Stimulated activated effector memory CD8-positive, alpha-beta T cell treated with anti-CD3 and anti-CD28 coated beads, Interleukin-12 subunit alpha, Interleukin-12 subunit beta, amount 100 ng/mL, for 72 hours (primary cell): ENCODE measurements around the gene GMCL2.

Experiments
- ATAC-seq: fragments of 150-1000 bp; cut with Tn5 transposase; 2 replicates; pipeline ENCODE4 v1.10.0; 2021
- DNase-seq, 2 donors: peaks; one replicate each; pipeline ENCODE4 v3.0.0; 2021 to 2022; ENCODE audit warnings: low spot score in 2 of 2
- H3K27ac Mint-ChIP-seq: one replicate; pipeline ENCODE4 v1.8.0; 2022; ENCODE audit warnings: mild to moderate bottlenecking, mixed read lengths
- H3K36me3 Mint-ChIP-seq: one replicate; pipeline ENCODE4 v1.8.0; 2022; ENCODE audit warnings: mild to moderate bottlenecking, mixed read lengths
- H3K4me1 Mint-ChIP-seq: one replicate; pipeline ENCODE4 v1.8.0; 2022; ENCODE audit warnings: mixed read lengths
- H3K4me3 Mint-ChIP-seq: one replicate; pipeline ENCODE4 v1.8.0; 2022; ENCODE audit warnings: mild to moderate bottlenecking, mixed read lengths
- H3K9me3 Mint-ChIP-seq: one replicate; pipeline ENCODE4 v1.8.0; 2022; ENCODE audit warnings: mixed read lengths

Gene GMCL2

GRCh38 chr5:178213748-178214151 is 26.6 kb upstream of the GMCL2 start:
- no peak for ATAC-seq
- DNase-seq, result no peak
- Mint-ChIP-seq H3K9me3 (no peaks in the 10 kb centered on the region), H3K4me3 (no peak overlapping the region), H3K36me3 (peaks cover 100% of the 10 kb centered on the region), H3K27ac (peak overlapping the region; percentile 91), H3K4me1 (peaks cover 49% of the 10 kb centered on the region)

- Mint-ChIP-seq H3K4me3 (no peak overlapping the region), H3K27ac (peak overlapping the region; percentile 91)
Measured at GRCh38 chr5:178213003-178213461, 25.9 kb upstream of the GMCL2 start.

GRCh38 chr5:178212241-178213002 is 25.3 kb upstream of the GMCL2 start:
- Mint-ChIP-seq H3K4me3 (no peak overlapping the region), H3K27ac (peak overlapping the region; percentile 90), H3K36me3 (peaks cover 100% of the 10 kb centered on the region), H3K9me3 (no peaks in the 10 kb centered on the region), H3K4me1 (peaks cover 59% of the 10 kb centered on the region)
- DNase-seq (no peak), ATAC-seq (peak; percentile 5)

More at GRCh38 chr5:178213003-178213461, 25.9 kb upstream of the GMCL2 start:
- Mint-ChIP-seq H3K4me1 (peaks cover 52% of the 10 kb centered on the region), H3K9me3 (no peaks in the 10 kb centered on the region), H3K36me3 (peaks cover 100% of the 10 kb centered on the region)
- DNase-seq (no peak), ATAC-seq (peak; percentile 2)

GRCh38 chr5:178211095-178212048 is 24.2 kb upstream of the GMCL2 start:
- H3K9me3 Mint-ChIP-seq, result no peaks in the 10 kb centered on the region
- peak overlapping the region; percentile 90 for H3K27ac Mint-ChIP-seq
- H3K4me3 Mint-ChIP-seq, result no peak overlapping the region
- H3K36me3 Mint-ChIP-seq, result peaks cover 100% of the 10 kb centered on the region
- peaks cover 67% of the 10 kb centered on the region for H3K4me1 Mint-ChIP-seq
- DNase-seq, result no peak
- ATAC-seq, result no peak

- H3K4me1 Mint-ChIP-seq, result peaks cover 70% of the 10 kb centered on the region
- peak overlapping the region; percentile 90 for H3K27ac Mint-ChIP-seq
- ATAC-seq (no peak), DNase-seq (no peak)
- no peaks in the 10 kb centered on the region for H3K9me3 Mint-ChIP-seq
- H3K36me3 Mint-ChIP-seq, result peaks cover 100% of the 10 kb centered on the region
- H3K4me3 Mint-ChIP-seq, result no peak overlapping the region
Measured at GRCh38 chr5:178210686-178211085, 23.5 kb upstream of the GMCL2 start.

GRCh38 chr5:178210073-178210535 is 22.9 kb upstream of the GMCL2 start:
- Mint-ChIP-seq H3K27ac (peak overlapping the region; percentile 90), H3K4me1 (peaks cover 66% of the 10 kb centered on the region), H3K9me3 (no peaks in the 10 kb centered on the region), H3K4me3 (no peak overlapping the region), H3K36me3 (peaks cover 100% of the 10 kb centered on the region)
- ATAC-seq (no peak), DNase-seq (no peak)

GRCh38 chr5:178209334-178210072 is 22.3 kb upstream of the GMCL2 start:
- peaks cover 97% of the 10 kb centered on the region for H3K36me3 Mint-ChIP-seq
- peak overlapping the region; percentile 90 for H3K27ac Mint-ChIP-seq

GRCh38 chr5:178208540-178209227 is 21.5 kb upstream of the GMCL2 start:
- peak overlapping the region; percentile 90 for H3K27ac Mint-ChIP-seq
- H3K4me3 Mint-ChIP-seq, result no peak overlapping the region
- ATAC-seq, result no peak

More at GRCh38 chr5:178209334-178210072, 22.3 kb upstream of the GMCL2 start:
- Mint-ChIP-seq H3K4me1 (peaks cover 61% of the 10 kb centered on the region), H3K4me3 (no peak overlapping the region), H3K9me3 (no peaks in the 10 kb centered on the region)
- DNase-seq (no peak), ATAC-seq (no peak)

GRCh38 chr5:178207917-178208280 is 20.7 kb upstream of the GMCL2 start:
- ATAC-seq (no peak), DNase-seq (no peak)
- H3K9me3 Mint-ChIP-seq, result no peaks in the 10 kb centered on the region
- H3K4me3 Mint-ChIP-seq, result peak overlapping the region; percentile 98
- H3K4me1 Mint-ChIP-seq, result peaks cover 58% of the 10 kb centered on the region
- peak overlapping the region; percentile 90 for H3K27ac Mint-ChIP-seq
- H3K36me3 Mint-ChIP-seq, result peaks cover 94% of the 10 kb centered on the region

More at GRCh38 chr5:178208540-178209227, 21.5 kb upstream of the GMCL2 start:
- Mint-ChIP-seq H3K4me1 (peaks cover 60% of the 10 kb centered on the region), H3K9me3 (no peaks in the 10 kb centered on the region), H3K36me3 (peaks cover 97% of the 10 kb centered on the region)
- no peak for DNase-seq

- ATAC-seq (no peak), DNase-seq (no peak)
- Mint-ChIP-seq H3K4me1 (peaks cover 58% of the 10 kb centered on the region), H3K36me3 (peaks cover 88% of the 10 kb centered on the region), H3K27ac (peak overlapping the region; percentile 90), H3K9me3 (no peaks in the 10 kb centered on the region), H3K4me3 (peak overlapping the region; percentile 98)
Measured at GRCh38 chr5:178207183-178207916, 20.2 kb upstream of the GMCL2 start.

GRCh38 chr5:178206166-178207101 is 19.3 kb upstream of the GMCL2 start:
- ATAC-seq, result no peak
- Mint-ChIP-seq H3K27ac (peak overlapping the region; percentile 90), H3K36me3 (peaks cover 79% of the 10 kb centered on the region), H3K9me3 (no peaks in the 10 kb centered on the region), H3K4me1 (peaks cover 55% of the 10 kb centered on the region), H3K4me3 (peak overlapping the region; percentile 98)
- DNase-seq, result no peak

- ATAC-seq (no peak), DNase-seq (no peak)
- no peaks in the 10 kb centered on the region for H3K9me3 Mint-ChIP-seq
- peaks cover 49% of the 10 kb centered on the region for H3K4me1 Mint-ChIP-seq
- H3K36me3 Mint-ChIP-seq, result peaks cover 72% of the 10 kb centered on the region
- peak overlapping the region; percentile 90 for H3K27ac Mint-ChIP-seq
- H3K4me3 Mint-ChIP-seq, result peak overlapping the region; percentile 98
Measured at GRCh38 chr5:178205749-178206047, 18.5 kb upstream of the GMCL2 start.
